Measurements from ENCODE around the gene CCDC146. TPM values are rescaled to one million over a fixed set of nuclear protein-coding genes. Genes with fewer than 3 reads are reported as not detected.
"Not testable (repeated sequence)": the region's sequence is repeated elsewhere in the genome, so short reads cannot be mapped to it uniquely, and the experiment has no call there.

The CCDC146 gene
- total RNA-seq, 2 donors from 2014 or later: 3.3 to 6.6 TPM

DNA sequence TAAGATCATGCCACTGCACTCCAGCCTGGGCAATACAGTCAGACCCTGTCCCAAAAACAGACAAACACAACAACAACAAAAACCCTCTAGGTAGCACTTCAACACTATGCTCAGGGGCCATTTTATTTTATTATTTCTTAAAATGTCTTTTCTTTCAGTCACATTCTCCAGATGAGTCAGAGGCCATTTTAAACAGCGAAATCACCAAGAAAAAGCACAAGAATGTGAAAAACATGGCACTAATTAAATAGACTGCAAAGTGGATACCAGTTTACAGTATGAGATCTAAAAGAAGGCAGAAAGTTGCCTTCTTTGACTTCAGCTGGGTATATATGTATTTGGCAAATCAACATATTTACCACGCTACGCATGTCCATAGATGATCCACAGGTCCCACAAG is 83.3 kb downstream of the CCDC146 start:
- Mint-ChIP-seq H3K4me3 (no peak overlapping the region), H3K4me1 (peaks cover 4% of the 10 kb centered on the region), H3K27me3 (no peaks in the 10 kb centered on the region), H3K27ac (no peak overlapping the region), H3K36me3 (ENCODE audit: low read depth) (no peaks in the 10 kb centered on the region), H3K9me3 (peaks cover 9% of the 10 kb centered on the region)
- no peak for ATAC-seq (replicated peaks)

DNA sequence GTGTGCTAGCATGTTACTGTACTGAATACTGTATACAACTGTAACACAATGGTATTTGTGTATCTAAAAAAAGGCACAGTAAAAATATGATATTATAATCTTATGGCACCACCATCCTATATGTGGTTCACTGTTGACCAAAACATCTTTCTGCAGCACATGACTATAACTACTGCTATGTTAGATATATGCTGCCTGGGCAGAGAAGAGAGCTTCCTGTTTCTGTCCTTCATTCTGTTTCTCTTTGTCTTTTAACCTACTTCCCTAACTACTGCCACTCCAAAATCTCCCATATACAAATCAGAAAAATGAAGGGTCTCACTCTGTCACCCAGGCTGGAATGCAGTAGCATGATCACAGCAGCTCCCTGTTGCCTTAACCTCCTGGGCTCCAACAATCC is 86.0 kb downstream of the CCDC146 start:
- H3K4me3 Mint-ChIP-seq: no peak overlapping the region
- ATAC-seq (replicated peaks): no peak
- H3K27me3 Mint-ChIP-seq: no peaks in the 10 kb centered on the region
- peaks cover 9% of the 10 kb centered on the region for H3K9me3 Mint-ChIP-seq
- H3K4me1 Mint-ChIP-seq: no peaks in the 10 kb centered on the region
- no peaks in the 10 kb centered on the region for H3K36me3 Mint-ChIP-seq (ENCODE audit: low read depth)
- H3K27ac Mint-ChIP-seq: no peak overlapping the region

DNA sequence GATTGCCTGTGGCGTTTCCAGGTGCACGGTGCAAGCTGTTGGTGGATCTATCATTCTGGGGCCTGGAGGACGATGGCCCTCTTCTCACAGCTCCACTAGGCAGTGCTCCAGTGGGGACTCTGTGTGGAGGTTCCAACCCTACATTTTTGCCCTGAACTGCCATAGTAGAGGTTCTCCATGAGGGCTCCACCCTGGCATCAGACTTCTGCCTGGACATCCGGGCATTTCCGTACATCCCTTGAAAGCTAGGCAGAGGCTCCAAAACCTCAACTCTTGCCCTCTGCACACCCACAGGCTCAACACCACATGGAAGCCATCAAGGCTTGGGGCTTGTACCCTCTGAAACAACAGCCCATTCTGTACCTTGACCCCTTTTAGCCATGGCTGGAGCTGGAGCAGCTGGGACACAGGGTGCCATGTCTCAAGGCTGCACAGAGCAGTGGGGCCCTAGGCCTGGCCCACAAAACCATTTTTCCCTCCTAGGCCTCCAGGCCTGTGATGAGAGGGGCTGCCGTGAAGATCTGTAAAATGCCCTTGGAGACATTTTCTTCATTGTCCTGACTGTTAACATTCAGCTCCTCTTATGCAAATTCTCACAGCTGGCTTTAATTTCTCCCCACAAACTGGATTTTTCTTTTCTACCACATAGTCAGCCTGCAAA is 87.2 kb downstream of the CCDC146 start:
- H3K27me3 Mint-ChIP-seq: no peaks in the 10 kb centered on the region
- no peak overlapping the region for H3K4me3 Mint-ChIP-seq
- ATAC-seq (replicated peaks): no peak
- peaks cover 9% of the 10 kb centered on the region for H3K9me3 Mint-ChIP-seq
- H3K27ac Mint-ChIP-seq: no peak overlapping the region
- H3K4me1 Mint-ChIP-seq: no peaks in the 10 kb centered on the region
- H3K36me3 Mint-ChIP-seq (ENCODE audit: low read depth): no peaks in the 10 kb centered on the region

DNA sequence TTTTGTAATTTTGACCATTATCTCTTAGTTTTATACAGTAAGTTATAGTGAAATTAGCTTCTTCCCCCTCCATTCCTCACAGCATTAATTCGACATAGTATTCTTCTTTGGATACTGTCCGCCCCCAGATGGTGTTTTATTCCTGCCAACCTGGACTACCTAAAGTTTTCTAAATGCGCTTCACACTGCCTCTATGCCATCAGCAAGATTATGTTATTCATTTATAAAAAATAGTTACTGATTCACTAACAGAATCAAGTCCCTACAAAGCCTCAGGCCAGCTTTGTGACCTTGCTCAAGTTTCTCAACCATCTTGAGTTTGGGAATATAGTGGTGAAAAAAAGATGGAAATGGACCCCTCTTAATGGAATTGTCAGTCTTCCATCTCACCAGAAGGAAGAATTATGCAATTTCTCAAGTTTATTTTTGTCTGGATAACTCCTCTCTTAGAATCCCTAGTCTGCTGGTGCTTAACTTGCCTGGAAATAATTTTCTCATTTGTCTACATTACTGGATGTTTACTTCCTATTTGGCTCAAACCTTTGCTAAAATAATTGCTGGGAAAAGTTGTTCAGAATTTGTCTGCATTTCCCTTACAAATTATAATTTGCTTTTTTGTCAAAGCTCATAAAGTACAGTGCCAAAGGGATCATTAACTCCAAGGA is 93.9 kb downstream of the CCDC146 start:
- no peak overlapping the region for H3K4me3 Mint-ChIP-seq
- no peaks in the 10 kb centered on the region for H3K4me1 Mint-ChIP-seq
- no peak for ATAC-seq (replicated peaks)
- H3K27ac Mint-ChIP-seq: no peak overlapping the region
- no peaks in the 10 kb centered on the region for H3K36me3 Mint-ChIP-seq (ENCODE audit: low read depth)
- peaks cover 4% of the 10 kb centered on the region for H3K9me3 Mint-ChIP-seq
- no peaks in the 10 kb centered on the region for H3K27me3 Mint-ChIP-seq

DNA sequence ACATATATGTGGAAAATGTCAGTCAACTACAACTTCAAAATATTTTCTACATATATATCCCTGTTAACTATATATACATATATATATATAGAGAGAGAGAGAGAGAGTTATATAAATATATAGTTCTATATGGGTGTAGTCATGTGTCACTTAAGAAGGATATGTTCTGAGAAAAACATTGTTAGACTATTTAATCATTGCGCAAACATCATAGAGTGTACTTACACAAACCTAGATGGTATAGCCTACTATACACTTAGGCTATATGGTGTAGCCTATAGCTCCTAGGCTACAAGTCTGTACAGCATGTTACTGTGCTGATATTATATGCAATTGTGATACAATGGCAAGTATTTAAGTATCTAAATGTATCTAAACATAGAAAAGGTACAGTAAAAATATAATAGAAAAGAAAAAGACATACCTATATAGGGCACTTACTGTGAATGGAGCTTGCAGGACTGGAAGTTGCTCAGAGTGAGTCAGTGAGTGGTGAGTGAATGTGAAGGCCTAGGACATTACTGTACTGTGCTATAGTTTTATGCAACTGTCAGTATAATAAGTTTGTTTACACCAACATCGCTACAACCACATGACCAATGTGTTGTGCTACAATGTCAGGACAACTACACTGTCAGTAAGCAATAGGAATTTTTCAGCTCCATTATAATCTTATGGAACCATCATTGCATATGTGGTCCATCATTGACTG is 95.2 kb downstream of the CCDC146 start:
- peaks cover 5% of the 10 kb centered on the region for H3K4me1 Mint-ChIP-seq
- H3K27me3 Mint-ChIP-seq: no peaks in the 10 kb centered on the region
- H3K36me3 Mint-ChIP-seq (ENCODE audit: low read depth): no peaks in the 10 kb centered on the region
- no peak overlapping the region for H3K27ac Mint-ChIP-seq
- H3K9me3 Mint-ChIP-seq: peaks cover 4% of the 10 kb centered on the region
- ATAC-seq (replicated peaks): no peak
- no peak overlapping the region for H3K4me3 Mint-ChIP-seq

DNA sequence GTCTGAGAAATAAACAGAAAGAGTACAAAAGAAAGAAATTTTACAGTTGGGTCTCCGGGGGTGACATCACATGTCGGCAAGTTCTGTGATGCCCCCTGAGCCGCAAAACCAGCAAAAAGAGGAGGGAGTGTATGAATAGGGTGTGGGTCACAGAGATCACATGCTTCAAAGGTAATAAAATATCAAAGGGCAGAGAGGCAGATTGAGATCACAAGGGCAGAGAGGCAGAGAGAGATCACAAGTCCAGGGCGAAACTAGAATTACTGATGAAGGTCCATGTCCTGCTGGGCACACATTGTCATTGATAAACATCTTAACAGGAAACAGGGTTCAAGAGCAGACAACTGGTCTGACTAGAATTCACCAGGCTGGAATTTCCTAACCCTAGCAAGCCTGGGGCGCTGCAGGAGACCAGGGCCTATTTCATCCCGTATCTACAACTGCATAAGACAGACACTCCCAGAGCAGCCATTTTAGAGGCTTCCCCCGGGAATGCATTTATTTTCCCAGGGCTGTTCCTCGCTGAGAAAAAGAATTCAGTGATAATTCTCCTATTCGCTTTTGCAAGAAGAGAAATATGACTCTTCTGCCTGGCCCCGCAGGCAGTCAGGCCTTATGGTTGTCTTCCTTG is 97.4 kb downstream of the CCDC146 start:
- not testable (repeated sequence) for H3K36me3 Mint-ChIP-seq (ENCODE audit: low read depth); H3K9me3 Mint-ChIP-seq; H3K4me1 Mint-ChIP-seq; H3K27ac Mint-ChIP-seq; H3K27me3 Mint-ChIP-seq; H3K4me3 Mint-ChIP-seq; ATAC-seq (replicated peaks)

DNA sequence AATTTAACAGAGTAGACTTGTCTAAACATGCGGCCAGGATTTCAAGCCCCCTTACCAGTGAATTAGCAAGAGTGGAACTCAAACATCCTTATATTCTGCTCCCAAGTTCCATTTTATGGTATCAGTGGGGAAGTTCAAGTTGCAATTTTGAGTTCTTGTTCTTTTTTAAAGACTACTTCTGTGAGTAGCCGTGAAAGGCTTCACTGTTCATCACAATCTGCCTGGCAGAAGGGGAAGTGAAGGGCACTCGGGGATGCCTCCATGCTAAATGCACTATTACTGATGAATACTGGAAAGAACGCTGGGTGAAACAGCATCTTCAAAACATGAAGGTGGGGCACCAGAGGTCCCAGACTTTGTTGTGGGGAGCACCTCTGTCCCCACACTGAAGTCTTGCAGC is 99.7 kb downstream of the CCDC146 start:
- Mint-ChIP-seq H3K4me1 (peaks cover 5% of the 10 kb centered on the region), H3K4me3 (no peak overlapping the region), H3K36me3 (ENCODE audit: low read depth) (no peaks in the 10 kb centered on the region), H3K27me3 (no peaks in the 10 kb centered on the region), H3K27ac (no peak overlapping the region), H3K9me3 (peaks cover 4% of the 10 kb centered on the region)
- no peak for ATAC-seq (replicated peaks)

DNA sequence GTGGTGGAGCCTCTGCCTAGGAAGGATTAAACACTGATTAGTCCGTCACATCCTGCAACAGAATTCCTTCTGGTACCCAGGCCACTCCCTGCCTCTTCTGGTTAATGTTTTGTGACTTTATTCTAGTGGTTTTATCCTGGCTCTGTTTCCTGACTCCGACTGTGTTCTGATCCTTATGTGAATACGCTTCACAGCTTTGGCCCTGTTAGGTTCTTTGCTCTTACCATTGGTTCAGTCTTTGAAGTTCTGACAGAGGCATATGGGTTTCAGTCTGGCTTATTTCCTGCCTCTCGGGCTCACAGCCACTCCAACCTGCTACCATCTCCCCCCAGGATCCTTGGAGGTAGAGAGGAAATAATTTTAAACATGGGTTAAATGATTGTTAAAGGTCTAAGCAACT is 100.4 kb downstream of the CCDC146 start:
- Mint-ChIP-seq H3K4me3 (no peak overlapping the region), H3K9me3 (peaks cover 4% of the 10 kb centered on the region), H3K27ac (peak overlapping the region; percentile 20), H3K27me3 (no peaks in the 10 kb centered on the region), H3K4me1 (peaks cover 5% of the 10 kb centered on the region), H3K36me3 (ENCODE audit: low read depth) (no peaks in the 10 kb centered on the region)
- ATAC-seq (replicated peaks): no peak

DNA sequence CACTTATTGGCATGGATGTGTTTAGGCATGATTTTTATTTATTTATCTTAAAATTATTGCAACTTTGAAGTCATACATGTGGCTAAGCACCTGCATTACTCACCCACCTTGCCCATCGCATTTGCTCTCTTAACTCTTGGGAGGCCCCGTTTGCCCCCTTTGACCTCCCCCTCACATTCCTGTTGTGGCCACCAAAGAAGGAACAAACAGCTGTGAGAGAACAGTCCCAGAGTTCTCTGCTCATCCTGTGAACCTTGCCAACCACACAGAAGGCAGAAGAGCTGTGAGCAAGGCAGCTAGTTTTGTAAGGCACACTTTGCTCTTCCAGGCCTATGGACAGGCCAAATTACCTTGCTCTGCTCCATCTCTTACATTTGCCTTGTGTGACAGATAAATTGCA is 100.8 kb downstream of the CCDC146 start:
- Mint-ChIP-seq H3K9me3 (peaks cover 4% of the 10 kb centered on the region), H3K4me1 (peaks cover 5% of the 10 kb centered on the region), H3K36me3 (ENCODE audit: low read depth) (no peaks in the 10 kb centered on the region), H3K27me3 (no peaks in the 10 kb centered on the region), H3K4me3 (no peak overlapping the region), H3K27ac (peak overlapping the region; percentile 20)
- ATAC-seq (replicated peaks): no peak

DNA sequence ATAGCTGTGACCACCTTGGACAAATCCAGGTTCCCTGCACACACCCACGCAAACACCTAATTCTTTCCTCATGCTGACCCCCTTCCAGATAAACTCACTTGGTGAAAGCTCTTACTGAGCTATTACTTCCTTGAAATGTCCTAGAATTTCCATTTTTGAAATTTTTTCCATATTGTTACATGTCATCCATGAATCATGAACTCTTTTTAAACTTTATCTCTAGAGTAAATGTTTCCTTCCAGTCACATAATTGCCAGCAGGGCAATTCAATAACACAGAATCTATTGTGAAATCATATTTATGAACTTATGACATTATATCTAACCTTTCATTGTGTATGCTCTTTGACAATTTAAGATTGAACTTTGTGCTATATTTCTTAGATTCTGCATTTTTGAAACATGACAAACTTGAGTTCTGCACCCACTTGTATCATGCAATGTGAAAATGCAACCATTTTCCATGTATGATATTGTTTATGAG is 104.0 kb downstream of the CCDC146 start:
- Mint-ChIP-seq H3K4me3 (no peak overlapping the region), H3K36me3 (ENCODE audit: low read depth) (peaks cover 4% of the 10 kb centered on the region), H3K9me3 (peaks cover 10% of the 10 kb centered on the region), H3K27me3 (no peaks in the 10 kb centered on the region), H3K27ac (no peak overlapping the region), H3K4me1 (peaks cover 5% of the 10 kb centered on the region)
- ATAC-seq (replicated peaks): no peak

DNA sequence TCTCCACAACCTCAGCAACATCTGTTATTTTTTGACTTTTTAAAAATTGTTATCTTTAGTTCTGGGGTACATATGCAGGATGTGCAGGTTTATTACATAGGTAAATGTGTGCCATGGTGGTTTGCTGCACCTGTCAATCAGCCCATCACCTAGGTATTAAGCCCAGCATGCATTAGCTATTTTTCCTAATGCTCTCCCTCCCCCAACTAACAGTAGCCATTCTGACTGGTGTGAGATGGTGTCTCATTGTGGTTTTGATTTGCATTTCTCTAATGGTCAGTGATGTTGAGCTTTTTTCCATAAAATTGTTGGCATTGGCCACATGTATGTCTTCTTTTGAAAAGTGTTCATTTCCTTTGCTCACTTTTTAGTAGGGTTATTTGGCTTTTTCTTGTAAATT is 106.4 kb downstream of the CCDC146 start:
- not testable (repeated sequence) for H3K9me3 Mint-ChIP-seq; H3K4me3 Mint-ChIP-seq; H3K27ac Mint-ChIP-seq; H3K4me1 Mint-ChIP-seq; H3K36me3 Mint-ChIP-seq (ENCODE audit: low read depth); H3K27me3 Mint-ChIP-seq; ATAC-seq (replicated peaks)

DNA sequence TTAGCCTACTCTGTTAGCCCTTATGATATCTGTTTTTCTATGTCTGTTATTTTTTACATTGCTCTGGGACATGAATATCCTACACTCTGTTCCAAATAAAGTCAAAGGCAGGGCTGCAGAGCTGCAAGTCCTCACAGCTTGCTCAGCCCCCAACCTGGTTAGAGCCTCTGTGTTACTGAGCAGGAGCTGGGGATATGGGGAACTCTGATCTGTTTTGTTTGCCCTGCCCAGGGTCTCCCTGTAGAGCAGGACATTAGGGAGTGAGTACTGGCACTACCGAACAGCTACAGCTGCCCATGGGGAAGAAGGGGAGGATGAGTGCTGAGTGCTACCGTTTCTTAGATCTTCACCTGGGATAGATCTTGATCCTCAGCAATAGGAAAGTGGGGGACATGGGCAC is 110.1 kb downstream of the CCDC146 start:
- Mint-ChIP-seq H3K4me1 (no peaks in the 10 kb centered on the region), H3K27ac (no peak overlapping the region), H3K36me3 (ENCODE audit: low read depth) (peaks cover 4% of the 10 kb centered on the region), H3K27me3 (no peaks in the 10 kb centered on the region), H3K4me3 (no peak overlapping the region), H3K9me3 (peaks cover 10% of the 10 kb centered on the region)
- no peak for ATAC-seq (replicated peaks)

DNA sequence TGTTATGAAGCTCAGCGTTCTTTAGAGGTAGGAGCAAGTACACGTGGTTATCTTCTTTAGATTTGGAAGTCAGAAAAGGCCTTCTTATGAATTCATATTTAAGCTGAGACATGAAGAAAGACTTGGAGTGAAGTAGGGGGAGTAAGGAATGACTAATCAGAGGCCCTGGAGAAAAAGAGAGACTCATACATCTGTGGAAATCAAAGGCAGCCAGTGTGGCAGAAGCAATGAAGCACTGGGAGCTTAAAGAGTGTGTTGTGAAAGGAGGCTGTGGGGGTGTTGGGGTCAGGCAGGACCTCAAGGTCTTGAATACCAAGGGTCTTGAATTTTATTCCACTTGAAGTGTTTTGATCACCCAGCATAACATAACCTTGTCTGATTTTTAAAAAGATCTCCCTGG is 112.9 kb downstream of the CCDC146 start:
- peaks cover 11% of the 10 kb centered on the region for H3K4me1 Mint-ChIP-seq
- H3K27me3 Mint-ChIP-seq: no peaks in the 10 kb centered on the region
- H3K27ac Mint-ChIP-seq: no peak overlapping the region
- H3K36me3 Mint-ChIP-seq (ENCODE audit: low read depth): peaks cover 1% of the 10 kb centered on the region
- peaks cover 7% of the 10 kb centered on the region for H3K9me3 Mint-ChIP-seq
- ATAC-seq (replicated peaks): no peak
- H3K4me3 Mint-ChIP-seq: no peak overlapping the region

DNA sequence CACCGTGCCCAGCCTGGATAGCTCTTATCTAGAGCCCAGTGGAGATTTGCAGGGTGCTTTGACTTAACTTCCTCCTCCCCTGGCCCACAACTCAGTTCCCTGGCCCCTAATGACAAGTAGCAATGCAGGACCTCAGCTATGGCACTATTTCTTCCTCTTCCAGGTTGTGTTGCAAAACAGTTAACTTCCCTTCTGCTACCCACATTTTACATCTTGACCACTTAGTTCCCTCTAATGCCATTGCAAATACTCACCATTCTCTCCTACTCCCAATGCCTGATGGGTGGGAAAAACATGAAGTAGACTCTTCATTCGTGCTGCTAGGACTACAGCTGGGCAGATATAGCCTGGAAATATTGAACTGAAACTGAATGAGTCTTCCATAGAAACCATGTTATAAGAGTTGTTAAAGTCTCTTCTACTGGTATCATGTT is 116.3 kb downstream of the CCDC146 start:
- H3K27me3 Mint-ChIP-seq: no peaks in the 10 kb centered on the region
- H3K4me3 Mint-ChIP-seq: no peak overlapping the region
- no peaks in the 10 kb centered on the region for H3K36me3 Mint-ChIP-seq (ENCODE audit: low read depth)
- H3K4me1 Mint-ChIP-seq: peaks cover 11% of the 10 kb centered on the region
- no peaks in the 10 kb centered on the region for H3K9me3 Mint-ChIP-seq
- no peak for ATAC-seq (replicated peaks)
- no peak overlapping the region for H3K27ac Mint-ChIP-seq
